GM23338 (cell line): ENCODE measurements around the gene KRT81. TPM values are rescaled to one million over a fixed set of nuclear protein-coding genes. Genes with fewer than 3 reads are reported as not detected.

Source experiments
- ATAC-seq: fragments of 200-7000 bp; cut with Tn5 transposase; 3 replicates; pipeline ENCODE4 v1.9.1; 2020
- DNase-seq: peaks from one replicate; pipeline ENCODE4 v3.0.0-alpha.2; 2015; ENCODE audit warnings: low spot score
- H2AFZ ChIP-seq: fragments of 200-600 bp; sonication (generic); 2 replicates; pipeline ENCODE4 v1.8.0; 2016; ENCODE audit warnings: antibody characterized with exemption, mild to moderate bottlenecking, moderate library complexity
- H3F3A ChIP-seq: fragments of 200-600 bp; sonication (generic); replicated peaks from 2 replicates; pipeline ENCODE4 v1.8.0; 2017; ENCODE audit warnings: antibody characterized with exemption, mixed run types, low read depth
- H3K27ac ChIP-seq: fragments of 200-600 bp; sonication (generic); 2 replicates; pipeline ENCODE4 v1.6.1; 2016; ENCODE audit warnings: low read depth
- H3K27me3 ChIP-seq: fragments of 200-600 bp; sonication (generic); 2 replicates; pipeline ENCODE4 v1.8.0; 2016; ENCODE audit warnings: mild to moderate bottlenecking, mixed run types, moderate library complexity; ENCODE audit not compliant: insufficient read depth
- H3K36me3 ChIP-seq: fragments of 200-600 bp; sonication (generic); 2 replicates; pipeline ENCODE4 v1.8.0; 2016; ENCODE audit warnings: mild to moderate bottlenecking; ENCODE audit not compliant: insufficient read depth
- H3K4me1 ChIP-seq: fragments of 200-600 bp; sonication (generic); 2 replicates; pipeline ENCODE4 v1.8.0; 2016; ENCODE audit warnings: mild to moderate bottlenecking, moderate library complexity; ENCODE audit not compliant: insufficient read depth
- H3K4me2 ChIP-seq: fragments of 200-600 bp; sonication (generic); 2 replicates; pipeline ENCODE4 v1.7.1; 2017; ENCODE audit warnings: mixed run types
- H3K4me3 ChIP-seq: fragments of 200-600 bp; sonication (generic); 2 replicates; pipeline ENCODE4 v1.6.1; 2016; ENCODE audit warnings: mixed run types
- H3K79me2 ChIP-seq: fragments of 200-600 bp; sonication (generic); replicated peaks from 2 replicates; pipeline ENCODE4 v1.8.0; 2017; ENCODE audit warnings: mild to moderate bottlenecking; ENCODE audit not compliant: insufficient read depth
- H3K9me2 ChIP-seq: fragments of 200-600 bp; sonication (generic); 2 replicates; pipeline ENCODE4 v1.8.0; 2017; ENCODE audit not compliant: insufficient read depth
- H4K20me1 ChIP-seq: fragments of 200-600 bp; sonication (generic); replicated peaks from 2 replicates; pipeline ENCODE4 v1.8.0; 2017; ENCODE audit warnings: mild to moderate bottlenecking; ENCODE audit not compliant: insufficient read depth
- H3K27ac Mint-ChIP-seq: 2 replicates; pipeline ENCODE4 v1.8.0; 2020; ENCODE audit warnings: inconsistent platforms, mild to moderate bottlenecking, moderate library complexity, mixed read lengths
- H3K27me3 Mint-ChIP-seq: 3 replicates; pipeline ENCODE4 v1.8.0; 2022; ENCODE audit warnings: low read depth, mild to moderate bottlenecking, moderate library complexity, mixed read lengths, inconsistent platforms; ENCODE audit not compliant: insufficient read depth, poor library complexity
- H3K36me3 Mint-ChIP-seq: 3 replicates; pipeline ENCODE4 v1.8.0; 2021; ENCODE audit warnings: low read depth, mild to moderate bottlenecking, inconsistent platforms, moderate library complexity, mixed read lengths
- H3K4me1 Mint-ChIP-seq: 3 replicates; pipeline ENCODE4 v1.8.0; 2020; ENCODE audit warnings: mild to moderate bottlenecking, inconsistent platforms, mixed read lengths
- H3K4me3 Mint-ChIP-seq: 3 replicates; pipeline ENCODE4 v1.8.0; 2021; ENCODE audit warnings: moderate library complexity, mild to moderate bottlenecking, inconsistent platforms, mixed read lengths
- H3K9me3 Mint-ChIP-seq: 3 replicates; pipeline ENCODE4 v1.8.0; 2020; ENCODE audit warnings: moderate library complexity, mild to moderate bottlenecking, inconsistent platforms, mixed read lengths
- CREB1 ChIP-seq: fragments of 250-450 bp; sonication (Bioruptor Pico); IDR thresholded peaks from 2 replicates; pipeline ENCODE4 v1.5.0; 2020; ENCODE audit warnings: low read depth, mild to moderate bottlenecking, moderate library complexity
- CTCF ChIP-seq, 2 experiments: fragments of 200-600 bp in 1 of 2; sonication (generic) in 1 of 2; conservative IDR thresholded peaks; 2 replicates each; pipeline versions ENCODE4 v1.5.1 to v1.6.1; 2016 to 2017; ENCODE audit warnings: antibody characterized with exemption in 2 of 2, low read depth in 2 of 2, mild to moderate bottlenecking in 2 of 2, moderate library complexity in 1 of 2
- ETS1 ChIP-seq: IDR thresholded peaks from 2 replicates; pipeline ENCODE4 v1.6.1; 2016; ENCODE audit warnings: antibody characterized with exemption
- EZH2 ChIP-seq: fragments of 200-600 bp; sonication (generic); IDR thresholded peaks from one replicate; pipeline ENCODE4 v1.8.0; 2017; ENCODE audit warnings: antibody characterized with exemption, mild to moderate bottlenecking, low read depth; ENCODE audit not compliant: unreplicated experiment
- EZH2phosphoT487 ChIP-seq: fragments of 200-600 bp; sonication (generic); IDR thresholded peaks from one replicate; pipeline ENCODE4 v1.8.1; 2018; ENCODE audit warnings: antibody characterized with exemption; ENCODE audit not compliant: unreplicated experiment
- JUNB ChIP-seq: IDR thresholded peaks from one replicate; pipeline ENCODE4 v1.6.1; 2016; ENCODE audit warnings: antibody characterized with exemption; ENCODE audit not compliant: unreplicated experiment
- NANOG ChIP-seq: IDR thresholded peaks from 2 replicates; pipeline ENCODE4 v1.6.1; 2016; ENCODE audit warnings: antibody characterized with exemption, borderline replicate concordance
- POLR2AphosphoS5 ChIP-seq: IDR thresholded peaks from 2 replicates; pipeline ENCODE4 v1.6.1; 2016; ENCODE audit warnings: antibody characterized with exemption, low read depth
- STAT1 ChIP-seq: IDR thresholded peaks from one replicate; pipeline ENCODE4 v1.6.1; 2016; ENCODE audit warnings: antibody characterized with exemption; ENCODE audit not compliant: unreplicated experiment
- ZNF114 ChIP-seq: fragments of 250-450 bp; sonication (Bioruptor Pico); IDR thresholded peaks from 2 replicates; pipeline ENCODE4 v1.5.0; 2020; ENCODE audit warnings: mild to moderate bottlenecking, moderate library complexity
- ZNF331 ChIP-seq: fragments of 250-450 bp; sonication (Bioruptor Pico); IDR thresholded peaks from 2 replicates; pipeline ENCODE4 v1.5.0; 2020; ENCODE audit warnings: low read depth, mild to moderate bottlenecking, moderate library complexity
- ZNF462 ChIP-seq: fragments of 250-450 bp; sonication (Bioruptor Pico); IDR thresholded peaks from 2 replicates; pipeline ENCODE4 v1.5.0; 2020; ENCODE audit warnings: mild to moderate bottlenecking, moderate library complexity
- polyA plus RNA-seq: library from polyadenylated mRNA; unstranded; fragments of >200 nt; fragmentation: Nextera tagmentation; extraction: Ambion mirVana; gene quantifications from 2 replicates; pipeline ENCODE4 v1.2.1, GENCODE V29; 2016
- total RNA-seq: library from RNA; depleted of rRNA; stranded (reverse); fragments of >200 nt; shearing (Covaris generic); gene quantifications from 2 replicates; pipeline ENCODE4 v1.2.3, GENCODE V29; 2014
- TF ChIP-seq, protein P1 (sequence below): IDR thresholded peaks from one replicate; pipeline ENCODE4 v1.6.1; 2018; ENCODE audit warnings: antibody characterized with exemption; ENCODE audit not compliant: unreplicated experiment

Gene KRT81
- total and polyA plus RNA-seq, 2 experiments from 2014 or later: not detected

DNA sequence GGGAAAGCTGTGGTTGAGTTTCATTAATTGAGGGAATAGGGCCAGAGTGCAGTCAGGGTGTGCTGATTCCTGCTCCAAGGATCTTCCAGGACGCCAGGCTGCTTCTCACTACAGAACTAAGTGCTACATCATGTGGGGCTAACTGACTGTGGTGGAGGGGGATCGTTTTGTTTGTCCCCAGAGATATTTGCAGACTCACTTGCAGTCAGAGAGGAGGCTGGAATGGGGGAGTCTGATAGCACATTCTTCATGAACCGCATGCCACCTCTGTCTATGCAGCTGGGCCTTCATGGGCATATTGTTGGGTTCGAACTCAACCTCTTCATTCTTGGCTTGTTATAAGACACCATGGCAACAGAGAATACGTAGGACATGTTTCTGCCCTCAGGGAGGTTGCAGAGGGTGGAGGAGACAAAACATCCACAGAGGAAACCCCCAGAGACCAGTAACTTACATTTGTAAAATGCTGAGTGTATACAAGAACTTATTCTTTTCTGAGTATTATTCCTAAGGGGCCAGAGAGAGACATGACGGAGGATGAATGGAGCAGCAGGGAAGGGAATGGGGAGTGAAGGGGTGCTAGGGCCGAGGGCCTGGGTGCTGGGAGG is 45.3 kb downstream of the KRT81 start:
- no peak overlapping the region for H3K4me2 ChIP-seq

More for the DNA sequence above, 45.3 kb downstream of the KRT81 start:
- Mint-ChIP-seq H3K4me3 (no peak overlapping the region), H3K27ac (no peak overlapping the region), H3K4me1 (peaks cover 42% of the 10 kb centered on the region), H3K27me3 (peaks cover 36% of the 10 kb centered on the region), H3K9me3 (no peaks in the 10 kb centered on the region), H3K36me3 (peaks cover 8% of the 10 kb centered on the region; the same call in 1 of the 3 replicates)
- DNase-seq (no peak), ATAC-seq (no peak)
- Histone ChIP-seq H3F3A (no peaks in the 10 kb centered on the region), H3K4me3 (no peak overlapping the region), H3K27ac (no peak overlapping the region), H3K27me3 (peaks cover 20% of the 10 kb centered on the region), H3K36me3 (no peaks in the 10 kb centered on the region), H4K20me1 (no peaks in the 10 kb centered on the region), H3K79me2 (no peaks in the 10 kb centered on the region), H3K4me1 (no peaks in the 10 kb centered on the region), H3K9me2 (no peaks in the 10 kb centered on the region), H2AFZ (no peak overlapping the region)
- TF ChIP-seq ZNF114 (CRISPR knock-in tag): no peak
- TF ChIP-seq EZH2phosphoT487: no peak
- no peak for TF ChIP-seq JUNB
- no peak for TF ChIP-seq ZNF331 (CRISPR knock-in tag)
- TF ChIP-seq ETS1: no peak
- no peak for TF ChIP-seq STAT1
- TF ChIP-seq, protein P1, sequence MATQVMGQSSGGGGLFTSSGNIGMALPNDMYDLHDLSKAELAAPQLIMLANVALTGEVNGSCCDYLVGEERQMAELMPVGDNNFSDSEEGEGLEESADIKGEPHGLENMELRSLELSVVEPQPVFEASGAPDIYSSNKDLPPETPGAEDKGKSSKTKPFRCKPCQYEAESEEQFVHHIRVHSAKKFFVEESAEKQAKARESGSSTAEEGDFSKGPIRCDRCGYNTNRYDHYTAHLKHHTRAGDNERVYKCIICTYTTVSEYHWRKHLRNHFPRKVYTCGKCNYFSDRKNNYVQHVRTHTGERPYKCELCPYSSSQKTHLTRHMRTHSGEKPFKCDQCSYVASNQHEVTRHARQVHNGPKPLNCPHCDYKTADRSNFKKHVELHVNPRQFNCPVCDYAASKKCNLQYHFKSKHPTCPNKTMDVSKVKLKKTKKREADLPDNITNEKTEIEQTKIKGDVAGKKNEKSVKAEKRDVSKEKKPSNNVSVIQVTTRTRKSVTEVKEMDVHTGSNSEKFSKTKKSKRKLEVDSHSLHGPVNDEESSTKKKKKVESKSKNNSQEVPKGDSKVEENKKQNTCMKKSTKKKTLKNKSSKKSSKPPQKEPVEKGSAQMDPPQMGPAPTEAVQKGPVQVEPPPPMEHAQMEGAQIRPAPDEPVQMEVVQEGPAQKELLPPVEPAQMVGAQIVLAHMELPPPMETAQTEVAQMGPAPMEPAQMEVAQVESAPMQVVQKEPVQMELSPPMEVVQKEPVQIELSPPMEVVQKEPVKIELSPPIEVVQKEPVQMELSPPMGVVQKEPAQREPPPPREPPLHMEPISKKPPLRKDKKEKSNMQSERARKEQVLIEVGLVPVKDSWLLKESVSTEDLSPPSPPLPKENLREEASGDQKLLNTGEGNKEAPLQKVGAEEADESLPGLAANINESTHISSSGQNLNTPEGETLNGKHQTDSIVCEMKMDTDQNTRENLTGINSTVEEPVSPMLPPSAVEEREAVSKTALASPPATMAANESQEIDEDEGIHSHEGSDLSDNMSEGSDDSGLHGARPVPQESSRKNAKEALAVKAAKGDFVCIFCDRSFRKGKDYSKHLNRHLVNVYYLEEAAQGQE: no peak
- TF ChIP-seq ZNF462 (CRISPR knock-in tag): no peak
- no peak for TF ChIP-seq NANOG
- TF ChIP-seq POLR2AphosphoS5: no peak
- no peak for TF ChIP-seq CTCF (conservative IDR thresholded peaks at IDR 0.05; ENCODE audit: low read depth in 2 of 2)
- no peak for TF ChIP-seq CREB1 (CRISPR knock-in tag)
- no peak for TF ChIP-seq EZH2
